Peyer's patch (tissue), 4 donors: Measurements from ENCODE around the gene JAZF1.

Source experiments
- POLR2A ChIP-seq, 2 donors: fragments of 450-650 bp; IDR thresholded peaks; one replicate each; pipeline ENCODE4 v1.5.1; 2017; ENCODE audit warnings: antibody characterized with exemption in 2 of 2, mild to moderate bottlenecking in 2 of 2, moderate library complexity in 2 of 2
- TF ChIP-seq, protein P1 (sequence below), 6 experiments: fragments of 450-650 bp in 4 of 6; fragments of 200-600 bp in 2 of 6; sonication (generic) in 1 of 6; IDR thresholded peaks; one replicate each; pipeline ENCODE4 v1.5.1; 2017 to 2019; ENCODE audit warnings: antibody characterized with exemption in 6 of 6, mild to moderate bottlenecking in 3 of 6, moderate library complexity in 1 of 6

- TF ChIP-seq POLR2A (IDR thresholded peaks at IDR 0.05) = no peak
- TF ChIP-seq, protein P1, sequence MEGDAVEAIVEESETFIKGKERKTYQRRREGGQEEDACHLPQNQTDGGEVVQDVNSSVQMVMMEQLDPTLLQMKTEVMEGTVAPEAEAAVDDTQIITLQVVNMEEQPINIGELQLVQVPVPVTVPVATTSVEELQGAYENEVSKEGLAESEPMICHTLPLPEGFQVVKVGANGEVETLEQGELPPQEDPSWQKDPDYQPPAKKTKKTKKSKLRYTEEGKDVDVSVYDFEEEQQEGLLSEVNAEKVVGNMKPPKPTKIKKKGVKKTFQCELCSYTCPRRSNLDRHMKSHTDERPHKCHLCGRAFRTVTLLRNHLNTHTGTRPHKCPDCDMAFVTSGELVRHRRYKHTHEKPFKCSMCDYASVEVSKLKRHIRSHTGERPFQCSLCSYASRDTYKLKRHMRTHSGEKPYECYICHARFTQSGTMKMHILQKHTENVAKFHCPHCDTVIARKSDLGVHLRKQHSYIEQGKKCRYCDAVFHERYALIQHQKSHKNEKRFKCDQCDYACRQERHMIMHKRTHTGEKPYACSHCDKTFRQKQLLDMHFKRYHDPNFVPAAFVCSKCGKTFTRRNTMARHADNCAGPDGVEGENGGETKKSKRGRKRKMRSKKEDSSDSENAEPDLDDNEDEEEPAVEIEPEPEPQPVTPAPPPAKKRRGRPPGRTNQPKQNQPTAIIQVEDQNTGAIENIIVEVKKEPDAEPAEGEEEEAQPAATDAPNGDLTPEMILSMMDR (IDR thresholded peaks at IDR 0.05) = no peak
Measured at GRCh38 chr7:28041508-28042314, 138.9 kb downstream of the JAZF1 start.
